GM23338 (cell line): Measurements from ENCODE around the gene LTA4H. TPM values are rescaled to one million over a fixed set of nuclear protein-coding genes. Genes with fewer than 3 reads are reported as not detected.

Experiments used
- JUNB ChIP-seq: IDR thresholded peaks from one replicate; pipeline ENCODE4 v1.6.1; 2016; ENCODE audit warnings: antibody characterized with exemption; ENCODE audit not compliant: unreplicated experiment
- POLR2AphosphoS5 ChIP-seq: IDR thresholded peaks from 2 replicates; pipeline ENCODE4 v1.6.1; 2016; ENCODE audit warnings: antibody characterized with exemption, low read depth
- STAT1 ChIP-seq: IDR thresholded peaks from one replicate; pipeline ENCODE4 v1.6.1; 2016; ENCODE audit warnings: antibody characterized with exemption; ENCODE audit not compliant: unreplicated experiment
- ZNF114 ChIP-seq: fragments of 250-450 bp; sonication (Bioruptor Pico); IDR thresholded peaks from 2 replicates; pipeline ENCODE4 v1.5.0; 2020; ENCODE audit warnings: mild to moderate bottlenecking, moderate library complexity
- ZNF331 ChIP-seq: fragments of 250-450 bp; sonication (Bioruptor Pico); IDR thresholded peaks from 2 replicates; pipeline ENCODE4 v1.5.0; 2020; ENCODE audit warnings: low read depth, mild to moderate bottlenecking, moderate library complexity
- polyA plus RNA-seq: library from polyadenylated mRNA; unstranded; fragments of >200 nt; fragmentation: Nextera tagmentation; extraction: Ambion mirVana; gene quantifications from 2 replicates; pipeline ENCODE4 v1.2.1, GENCODE V29; 2016
- total RNA-seq: library from RNA; depleted of rRNA; stranded (reverse); fragments of >200 nt; shearing (Covaris generic); gene quantifications from 2 replicates; pipeline ENCODE4 v1.2.3, GENCODE V29; 2014
- TF ChIP-seq, protein P1 (sequence below): fragments of 250-450 bp; sonication (Bioruptor Pico); IDR thresholded peaks from 2 replicates; pipeline ENCODE4 v1.5.0; 2020; ENCODE audit warnings: mild to moderate bottlenecking, moderate library complexity
- TF ChIP-seq, protein P2 (sequence below): IDR thresholded peaks from 2 replicates; pipeline ENCODE4 v1.6.1; 2016; ENCODE audit warnings: antibody characterized with exemption
- TF ChIP-seq, protein P3 (sequence below), 2 experiments: fragments of 200-600 bp in 1 of 2; sonication (generic) in 1 of 2; conservative IDR thresholded peaks; 2 replicates each; pipeline versions ENCODE4 v1.5.1 to v1.6.1; 2016 to 2017; ENCODE audit warnings: antibody characterized with exemption in 2 of 2, low read depth in 2 of 2, mild to moderate bottlenecking in 2 of 2, moderate library complexity in 1 of 2

The LTA4H gene
- total and polyA plus RNA-seq, 2 experiments from 2014 or later, result 84.4 to 189 TPM

- TF ChIP-seq, protein P1, sequence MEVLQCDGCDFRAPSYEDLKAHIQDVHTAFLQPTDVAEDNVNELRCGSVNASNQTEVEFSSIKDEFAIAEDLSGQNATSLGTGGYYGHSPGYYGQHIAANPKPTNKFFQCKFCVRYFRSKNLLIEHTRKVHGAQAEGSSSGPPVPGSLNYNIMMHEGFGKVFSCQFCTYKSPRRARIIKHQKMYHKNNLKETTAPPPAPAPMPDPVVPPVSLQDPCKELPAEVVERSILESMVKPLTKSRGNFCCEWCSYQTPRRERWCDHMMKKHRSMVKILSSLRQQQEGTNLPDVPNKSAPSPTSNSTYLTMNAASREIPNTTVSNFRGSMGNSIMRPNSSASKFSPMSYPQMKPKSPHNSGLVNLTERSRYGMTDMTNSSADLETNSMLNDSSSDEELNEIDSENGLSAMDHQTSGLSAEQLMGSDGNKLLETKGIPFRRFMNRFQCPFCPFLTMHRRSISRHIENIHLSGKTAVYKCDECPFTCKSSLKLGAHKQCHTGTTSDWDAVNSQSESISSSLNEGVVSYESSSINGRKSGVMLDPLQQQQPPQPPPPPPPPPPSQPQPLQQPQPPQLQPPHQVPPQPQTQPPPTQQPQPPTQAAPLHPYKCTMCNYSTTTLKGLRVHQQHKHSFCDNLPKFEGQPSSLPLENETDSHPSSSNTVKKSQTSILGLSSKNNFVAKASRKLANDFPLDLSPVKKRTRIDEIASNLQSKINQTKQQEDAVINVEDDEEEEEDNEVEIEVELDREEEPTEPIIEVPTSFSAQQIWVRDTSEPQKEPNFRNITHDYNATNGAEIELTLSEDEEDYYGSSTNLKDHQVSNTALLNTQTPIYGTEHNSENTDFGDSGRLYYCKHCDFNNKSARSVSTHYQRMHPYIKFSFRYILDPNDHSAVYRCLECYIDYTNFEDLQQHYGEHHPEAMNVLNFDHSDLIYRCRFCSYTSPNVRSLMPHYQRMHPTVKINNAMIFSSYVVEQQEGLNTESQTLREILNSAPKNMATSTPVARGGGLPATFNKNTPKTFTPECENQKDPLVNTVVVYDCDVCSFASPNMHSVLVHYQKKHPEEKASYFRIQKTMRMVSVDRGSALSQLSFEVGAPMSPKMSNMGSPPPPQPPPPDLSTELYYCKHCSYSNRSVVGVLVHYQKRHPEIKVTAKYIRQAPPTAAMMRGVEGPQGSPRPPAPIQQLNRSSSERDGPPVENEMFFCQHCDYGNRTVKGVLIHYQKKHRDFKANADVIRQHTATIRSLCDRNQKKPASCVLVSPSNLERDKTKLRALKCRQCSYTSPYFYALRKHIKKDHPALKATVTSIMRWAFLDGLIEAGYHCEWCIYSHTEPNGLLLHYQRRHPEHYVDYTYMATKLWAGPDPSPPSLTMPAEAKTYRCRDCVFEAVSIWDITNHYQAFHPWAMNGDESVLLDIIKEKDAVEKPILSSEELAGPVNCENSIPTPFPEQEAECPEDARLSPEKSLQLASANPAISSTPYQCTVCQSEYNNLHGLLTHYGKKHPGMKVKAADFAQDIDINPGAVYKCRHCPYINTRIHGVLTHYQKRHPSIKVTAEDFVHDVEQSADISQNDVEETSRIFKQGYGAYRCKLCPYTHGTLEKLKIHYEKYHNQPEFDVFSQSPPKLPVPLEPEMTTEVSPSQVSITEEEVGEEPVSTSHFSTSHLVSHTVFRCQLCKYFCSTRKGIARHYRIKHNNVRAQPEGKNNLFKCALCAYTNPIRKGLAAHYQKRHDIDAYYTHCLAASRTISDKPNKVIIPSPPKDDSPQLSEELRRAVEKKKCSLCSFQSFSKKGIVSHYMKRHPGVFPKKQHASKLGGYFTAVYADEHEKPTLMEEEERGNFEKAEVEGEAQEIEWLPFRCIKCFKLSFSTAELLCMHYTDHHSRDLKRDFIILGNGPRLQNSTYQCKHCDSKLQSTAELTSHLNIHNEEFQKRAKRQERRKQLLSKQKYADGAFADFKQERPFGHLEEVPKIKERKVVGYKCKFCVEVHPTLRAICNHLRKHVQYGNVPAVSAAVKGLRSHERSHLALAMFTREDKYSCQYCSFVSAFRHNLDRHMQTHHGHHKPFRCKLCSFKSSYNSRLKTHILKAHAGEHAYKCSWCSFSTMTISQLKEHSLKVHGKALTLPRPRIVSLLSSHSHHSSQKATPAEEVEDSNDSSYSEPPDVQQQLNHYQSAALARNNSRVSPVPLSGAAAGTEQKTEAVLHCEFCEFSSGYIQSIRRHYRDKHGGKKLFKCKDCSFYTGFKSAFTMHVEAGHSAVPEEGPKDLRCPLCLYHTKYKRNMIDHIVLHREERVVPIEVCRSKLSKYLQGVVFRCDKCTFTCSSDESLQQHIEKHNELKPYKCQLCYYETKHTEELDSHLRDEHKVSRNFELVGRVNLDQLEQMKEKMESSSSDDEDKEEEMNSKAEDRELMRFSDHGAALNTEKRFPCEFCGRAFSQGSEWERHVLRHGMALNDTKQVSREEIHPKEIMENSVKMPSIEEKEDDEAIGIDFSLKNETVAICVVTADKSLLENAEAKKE (CRISPR knock-in tag), result no peak
- TF ChIP-seq POLR2AphosphoS5, result no peak
- TF ChIP-seq, protein P2, sequence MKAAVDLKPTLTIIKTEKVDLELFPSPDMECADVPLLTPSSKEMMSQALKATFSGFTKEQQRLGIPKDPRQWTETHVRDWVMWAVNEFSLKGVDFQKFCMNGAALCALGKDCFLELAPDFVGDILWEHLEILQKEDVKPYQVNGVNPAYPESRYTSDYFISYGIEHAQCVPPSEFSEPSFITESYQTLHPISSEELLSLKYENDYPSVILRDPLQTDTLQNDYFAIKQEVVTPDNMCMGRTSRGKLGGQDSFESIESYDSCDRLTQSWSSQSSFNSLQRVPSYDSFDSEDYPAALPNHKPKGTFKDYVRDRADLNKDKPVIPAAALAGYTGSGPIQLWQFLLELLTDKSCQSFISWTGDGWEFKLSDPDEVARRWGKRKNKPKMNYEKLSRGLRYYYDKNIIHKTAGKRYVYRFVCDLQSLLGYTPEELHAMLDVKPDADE, result no peak
- no peak for TF ChIP-seq ZNF114 (CRISPR knock-in tag)
- no peak for TF ChIP-seq STAT1
- TF ChIP-seq JUNB, result no peak
- TF ChIP-seq, protein P3, sequence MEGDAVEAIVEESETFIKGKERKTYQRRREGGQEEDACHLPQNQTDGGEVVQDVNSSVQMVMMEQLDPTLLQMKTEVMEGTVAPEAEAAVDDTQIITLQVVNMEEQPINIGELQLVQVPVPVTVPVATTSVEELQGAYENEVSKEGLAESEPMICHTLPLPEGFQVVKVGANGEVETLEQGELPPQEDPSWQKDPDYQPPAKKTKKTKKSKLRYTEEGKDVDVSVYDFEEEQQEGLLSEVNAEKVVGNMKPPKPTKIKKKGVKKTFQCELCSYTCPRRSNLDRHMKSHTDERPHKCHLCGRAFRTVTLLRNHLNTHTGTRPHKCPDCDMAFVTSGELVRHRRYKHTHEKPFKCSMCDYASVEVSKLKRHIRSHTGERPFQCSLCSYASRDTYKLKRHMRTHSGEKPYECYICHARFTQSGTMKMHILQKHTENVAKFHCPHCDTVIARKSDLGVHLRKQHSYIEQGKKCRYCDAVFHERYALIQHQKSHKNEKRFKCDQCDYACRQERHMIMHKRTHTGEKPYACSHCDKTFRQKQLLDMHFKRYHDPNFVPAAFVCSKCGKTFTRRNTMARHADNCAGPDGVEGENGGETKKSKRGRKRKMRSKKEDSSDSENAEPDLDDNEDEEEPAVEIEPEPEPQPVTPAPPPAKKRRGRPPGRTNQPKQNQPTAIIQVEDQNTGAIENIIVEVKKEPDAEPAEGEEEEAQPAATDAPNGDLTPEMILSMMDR (conservative IDR thresholded peaks at IDR 0.05; ENCODE audit: low read depth in 2 of 2), result no peak
- TF ChIP-seq ZNF331 (CRISPR knock-in tag), result no peak
Observed at GRCh38 chr12:95967301-95967700, 68.1 kb downstream of the LTA4H start (continued).
